OCI-LY3 (cell line): ENCODE results near the gene KLHL41.

Experiments
- CTCF ChIP-seq: fragments of 200-600, 300-600 bp; sonication (generic); IDR thresholded peaks from 2 replicates; pipeline ENCODE4 v1.5.1; 2014; ENCODE audit warnings: antibody characterized with exemption, low read length, low read depth
- EZH2phosphoT487 ChIP-seq: fragments of 200-600 bp; shearing (Covaris generic); IDR thresholded peaks from 2 replicates; pipeline ENCODE4 v1.6.1; 2018; ENCODE audit warnings: antibody characterized with exemption, mixed run types, low read depth

DNA sequence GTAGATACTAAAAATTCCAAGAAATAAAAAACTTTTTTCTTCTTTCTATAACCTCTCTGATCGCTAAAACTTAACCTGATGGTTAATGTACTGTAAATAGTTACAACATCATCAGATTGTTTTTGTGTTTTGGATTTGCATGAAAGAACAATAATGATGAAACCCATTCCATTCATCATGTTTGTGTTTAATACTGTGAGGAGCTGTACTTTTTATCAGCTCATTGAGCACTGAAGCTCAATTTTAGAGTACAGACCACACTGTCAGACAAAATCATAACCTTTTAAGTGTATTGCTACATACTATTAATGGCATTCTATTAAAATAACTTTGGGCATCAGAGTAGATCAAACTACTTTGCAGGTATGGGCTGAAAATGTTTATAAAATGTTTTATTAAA is 45.0 kb upstream of the KLHL41 start:
- no peak for TF ChIP-seq CTCF
- no peak for TF ChIP-seq EZH2phosphoT487
